GM18870 (cell line): ENCODE measurements around the gene PRF1.
"Not testable (repeated sequence)": the region's sequence is repeated elsewhere in the genome, so short reads cannot be mapped to it uniquely, and the experiment has no call there.

Experiments
- ATAC-seq: cut with Tn5 transposase; IDR thresholded peaks from one replicate; pipeline ENCODE4 v1.9.1; 2021; ENCODE audit warnings: moderate library complexity; ENCODE audit not compliant: unreplicated experiment

Gene PRF1

GRCh38 chr10:70595566-70596016, 7.0 kb downstream of the PRF1 start:
- no peak for ATAC-seq

GRCh38 chr10:70594161-70594560, 8.4 kb downstream of the PRF1 start:
- no peak for ATAC-seq

- no peak for ATAC-seq
Observed at GRCh38 chr10:70593513-70593890, 9.0 kb downstream of the PRF1 start.

GRCh38 chr10:70592746-70593512, 9.6 kb downstream of the PRF1 start:
- no peak for ATAC-seq

- ATAC-seq: no peak
Observed at GRCh38 chr10:70592186-70592735, 10.3 kb downstream of the PRF1 start.

GRCh38 chr10:70590655-70591416, 11.7 kb downstream of the PRF1 start:
- ATAC-seq: no peak

GRCh38 chr10:70589762-70590654, 12.5 kb downstream of the PRF1 start:
- no peak for ATAC-seq

GRCh38 chr10:70588859-70589570, 13.5 kb downstream of the PRF1 start:
- ATAC-seq: no peak

GRCh38 chr10:70588255-70588654, 14.3 kb downstream of the PRF1 start:
- ATAC-seq: no peak

GRCh38 chr10:70587045-70587658, 15.4 kb downstream of the PRF1 start:
- no peak for ATAC-seq

GRCh38 chr10:70586348-70586930, 16.1 kb downstream of the PRF1 start:
- ATAC-seq: no peak

GRCh38 chr10:70585578-70586169, 16.9 kb downstream of the PRF1 start:
- ATAC-seq: no peak

- ATAC-seq: no peak
Observed at GRCh38 chr10:70584909-70585544, 17.5 kb downstream of the PRF1 start.

- ATAC-seq: no peak
Observed at GRCh38 chr10:70584366-70584765, 18.2 kb downstream of the PRF1 start.

- ATAC-seq: no peak
Observed at GRCh38 chr10:70583669-70584037, 18.9 kb downstream of the PRF1 start.

GRCh38 chr10:70582793-70583668, 19.5 kb downstream of the PRF1 start:
- no peak for ATAC-seq

GRCh38 chr10:70581176-70581575, 21.4 kb downstream of the PRF1 start:
- ATAC-seq: not testable (repeated sequence)
